GM18508 (cell line): Measurements from ENCODE around the gene ATG4B.
"Not testable (repeated sequence)": the region's sequence is repeated elsewhere in the genome, so short reads cannot be mapped to it uniquely, and the experiment has no call there.

Experiments used
- ATAC-seq: cut with Tn5 transposase; IDR thresholded peaks from one replicate; pipeline ENCODE4 v1.9.1; 2021; ENCODE audit warnings: moderate number of reproducible peaks; ENCODE audit not compliant: insufficient read depth, unreplicated experiment

ATG4B gene

DNA sequence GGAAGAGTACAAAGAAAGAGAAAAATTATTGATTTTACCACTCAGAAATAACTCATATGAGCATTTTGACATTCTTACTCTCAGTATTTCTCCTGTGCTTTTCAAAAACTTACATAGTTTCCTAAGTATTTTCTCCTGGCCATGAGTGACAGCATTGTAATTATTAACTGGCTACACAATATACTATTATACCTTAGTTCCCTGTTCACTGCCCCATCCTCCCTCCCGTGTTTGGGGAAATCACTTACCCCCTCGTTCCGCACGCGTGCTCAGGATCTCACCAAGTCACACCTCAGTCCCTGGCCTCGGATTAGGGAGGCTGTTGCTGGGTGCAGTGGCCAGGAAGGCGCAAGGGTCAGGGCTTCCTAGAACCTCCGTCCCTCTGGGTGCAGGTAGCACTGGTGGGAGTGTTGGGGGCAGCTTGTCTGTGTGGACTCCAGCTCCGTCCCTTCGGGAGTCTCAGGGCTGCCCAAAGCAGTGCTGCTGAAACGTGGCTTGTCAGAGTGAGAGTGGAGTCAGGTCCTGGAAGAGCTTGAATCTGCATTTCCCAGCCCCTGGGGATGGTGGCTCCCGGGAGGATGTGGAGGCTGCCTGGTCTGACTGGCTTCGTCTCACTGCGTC, 23.2 kb downstream of the ATG4B start:
- ATAC-seq, result no peak

DNA sequence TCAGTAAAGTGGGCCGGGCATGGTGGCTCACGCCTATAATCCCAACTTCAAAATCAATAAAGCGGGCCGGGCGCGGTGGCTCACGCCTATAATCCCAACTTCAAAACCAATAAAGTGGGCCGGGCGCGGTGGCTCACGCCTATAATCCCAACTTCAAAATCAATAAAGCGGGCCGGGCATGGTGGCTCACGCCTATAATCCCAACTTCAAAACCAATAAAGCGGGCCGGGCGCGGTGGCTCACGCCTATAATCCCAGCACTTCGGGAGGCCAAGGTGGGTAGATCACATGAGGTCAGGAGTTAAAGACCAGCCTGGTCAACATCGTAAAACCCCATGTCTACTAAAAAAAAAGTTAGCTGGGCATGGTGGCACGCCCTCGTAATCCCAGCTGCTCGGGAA, 25.2 kb downstream of the ATG4B start:
- ATAC-seq, result not testable (repeated sequence)

DNA sequence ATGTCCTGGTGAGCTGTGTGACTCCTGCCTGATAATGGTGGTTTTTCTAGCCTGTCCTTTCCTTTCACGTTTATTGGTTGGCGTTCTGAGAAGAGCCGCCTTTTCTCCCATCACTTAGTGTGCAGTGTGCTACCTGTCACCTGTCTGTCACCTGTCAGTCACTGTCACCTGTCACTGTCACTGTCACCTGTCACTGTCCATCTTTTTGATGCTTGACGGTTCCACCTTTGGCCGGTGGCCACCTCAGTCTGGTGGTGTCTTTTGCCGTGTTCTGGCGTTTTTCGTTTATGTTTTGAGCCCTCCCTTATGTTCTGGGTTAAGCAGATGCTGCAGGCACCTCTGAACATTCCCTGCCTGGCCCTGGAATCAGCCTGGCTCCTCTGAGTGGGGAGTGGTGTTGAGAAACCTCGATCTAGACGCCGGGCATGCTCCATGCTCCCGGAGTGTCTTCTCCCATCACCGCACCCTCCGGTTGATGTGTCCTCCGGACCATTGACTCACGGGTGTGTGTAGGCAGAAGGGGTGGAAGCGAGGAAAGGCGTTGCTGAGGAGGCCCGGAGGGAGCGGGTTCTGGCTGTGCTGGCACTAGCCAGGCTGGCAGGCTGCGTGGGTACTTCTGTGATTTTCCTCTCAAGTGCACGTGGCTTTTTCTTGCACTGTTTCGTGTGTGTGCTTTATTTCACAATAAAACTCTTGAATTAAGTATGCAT, 28.4 kb downstream of the ATG4B start:
- ATAC-seq, result no peak

DNA sequence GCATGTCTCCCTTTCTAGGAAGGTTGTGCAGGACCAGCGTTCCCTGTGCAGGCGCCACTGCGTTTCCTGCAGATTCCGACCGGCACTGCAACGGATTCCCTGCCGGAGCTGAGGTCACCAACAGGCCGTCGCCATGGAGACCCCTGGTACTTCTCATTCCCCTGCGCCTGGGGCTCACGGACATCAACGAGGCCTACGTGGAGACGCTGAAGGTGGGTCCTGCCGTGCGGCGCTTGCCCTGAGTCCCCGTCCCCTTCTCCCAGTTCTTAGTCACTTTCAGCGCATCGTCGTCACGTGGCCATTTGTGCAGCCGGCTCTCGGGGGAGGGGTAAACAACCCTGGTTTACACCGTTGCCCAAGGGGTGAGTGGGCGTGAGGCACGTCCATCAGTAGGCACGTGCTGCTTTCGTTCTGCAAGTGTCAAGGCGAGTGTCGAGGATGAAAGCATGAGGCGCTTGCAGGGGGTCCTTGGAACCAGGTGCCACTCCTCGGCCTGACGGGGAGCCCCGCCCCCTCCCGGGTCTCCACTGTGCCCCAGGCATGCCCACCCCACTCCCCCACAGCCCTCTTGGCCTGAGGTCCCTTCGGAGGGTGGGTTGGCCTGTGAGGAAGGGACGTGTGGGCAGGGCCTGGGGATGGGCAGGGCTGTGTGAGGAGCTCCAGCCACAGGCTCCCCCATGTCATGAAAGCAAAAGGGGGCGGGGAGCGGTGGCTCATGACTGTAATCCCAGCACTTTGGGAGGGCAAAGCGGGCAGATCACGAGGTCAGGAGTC, 29.3 kb downstream of the ATG4B start:
- ATAC-seq, result no peak

DNA sequence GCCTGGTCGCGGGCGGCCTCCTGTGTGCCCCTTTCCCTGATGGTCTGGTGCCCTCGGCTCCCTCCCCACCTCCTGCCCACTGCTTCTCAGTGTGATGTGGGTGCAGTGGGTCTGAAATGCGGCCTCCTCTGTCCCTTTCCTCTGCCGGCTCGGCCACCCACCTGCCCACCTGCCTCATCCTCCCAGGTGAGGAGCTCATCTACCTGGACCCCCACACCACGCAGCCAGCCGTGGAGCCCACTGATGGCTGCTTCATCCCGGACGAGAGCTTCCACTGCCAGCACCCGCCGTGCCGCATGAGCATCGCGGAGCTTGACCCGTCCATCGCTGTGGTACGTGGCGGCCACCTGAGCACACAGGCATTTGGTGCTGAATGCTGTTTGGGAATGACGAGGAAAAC, 30.9 kb downstream of the ATG4B start:
- ATAC-seq, result no peak

DNA sequence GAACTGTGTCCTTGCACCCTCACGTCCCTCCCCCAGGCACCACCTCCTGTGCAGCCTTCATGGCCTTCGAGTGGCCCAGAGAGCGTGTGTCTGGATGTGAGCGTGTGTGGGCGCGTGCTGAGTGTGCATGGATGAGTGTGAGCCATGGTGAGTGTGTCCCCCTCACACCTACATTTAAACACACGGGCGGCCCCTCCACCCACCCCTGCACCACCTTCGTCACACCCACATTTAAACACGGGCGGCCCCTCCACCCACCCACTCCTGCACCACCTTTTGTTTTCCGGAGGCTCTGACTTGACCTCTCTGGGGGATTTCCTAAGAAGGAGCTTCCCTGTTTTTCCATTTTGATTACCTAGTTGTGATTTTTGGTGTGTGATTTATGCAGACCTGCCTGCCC, 31.3 kb downstream of the ATG4B start:
- no peak for ATAC-seq

DNA sequence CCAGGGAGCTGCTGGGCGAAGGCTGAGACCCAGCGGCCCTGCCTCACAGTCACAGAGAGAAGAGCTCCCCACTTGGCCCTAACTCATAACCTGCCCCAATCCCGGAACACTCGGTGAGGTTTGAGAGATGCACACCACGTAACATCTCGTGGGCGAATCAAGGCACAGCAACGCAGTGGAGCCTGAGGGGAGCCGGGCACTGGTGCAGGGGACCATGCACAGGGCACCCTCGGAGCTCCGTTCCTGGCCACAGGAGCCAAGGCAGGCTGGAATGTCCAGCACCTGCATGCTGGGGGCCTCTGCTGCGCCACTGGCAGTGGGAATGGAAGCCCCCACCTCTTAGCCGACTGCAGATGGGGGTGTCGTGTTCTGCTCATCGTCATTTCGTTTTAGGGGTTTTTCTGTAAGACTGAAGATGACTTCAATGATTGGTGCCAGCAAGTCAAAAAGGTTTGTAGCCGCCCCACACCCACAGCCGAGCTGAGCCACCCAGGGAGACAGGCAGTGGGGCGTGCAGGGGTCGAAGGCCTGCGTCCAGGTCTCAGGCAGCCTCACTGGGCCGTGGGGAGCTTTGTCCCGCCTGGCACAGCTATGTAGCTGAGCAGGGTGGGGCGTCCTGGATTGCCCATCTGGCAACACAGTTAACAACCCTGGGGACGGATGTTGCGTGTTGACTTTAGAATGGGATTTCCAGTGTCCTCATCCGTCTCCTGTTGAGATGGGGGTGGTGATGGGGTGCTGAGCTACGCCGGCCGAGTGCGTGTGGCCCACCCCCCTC, 33.0 kb downstream of the ATG4B start:
- no peak for ATAC-seq

DNA sequence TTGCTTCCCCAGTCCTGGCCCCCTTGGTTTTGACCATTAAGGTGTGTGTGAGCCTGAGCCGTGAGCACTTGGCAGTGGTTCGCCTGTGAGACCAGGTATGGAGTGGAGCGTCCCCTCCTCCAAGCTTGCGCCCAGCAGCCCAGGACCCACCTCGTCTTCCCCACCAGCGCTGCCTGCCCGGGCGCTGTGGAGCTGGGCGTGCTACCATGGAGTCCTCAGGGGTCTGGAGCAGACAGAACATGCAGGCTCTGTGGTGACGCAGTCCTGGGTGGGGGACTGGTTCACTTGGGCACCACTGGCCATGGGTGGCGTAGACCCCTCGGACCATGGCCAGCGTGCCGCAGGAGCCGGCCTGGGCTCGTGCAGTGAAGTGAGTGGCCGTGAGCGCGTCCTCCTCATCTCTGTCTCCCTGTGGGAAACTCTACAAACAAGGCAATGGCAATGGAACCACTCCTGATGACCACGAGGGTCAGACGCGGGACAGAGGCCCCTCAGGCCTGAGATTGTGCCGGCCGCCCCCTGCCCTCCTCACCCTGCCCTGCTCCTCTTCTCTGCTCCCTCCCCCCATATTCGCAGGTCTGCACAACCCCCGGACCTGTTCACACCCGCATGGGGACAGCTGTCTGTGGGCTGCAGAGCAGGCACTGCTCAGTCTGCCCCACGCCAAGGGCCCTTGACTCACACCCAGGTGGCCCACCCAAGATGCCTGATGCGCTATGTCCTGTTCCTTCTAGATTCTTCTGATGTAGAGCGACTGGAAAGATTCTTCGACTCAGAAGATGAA, 34.2 kb downstream of the ATG4B start:
- no peak for ATAC-seq

DNA sequence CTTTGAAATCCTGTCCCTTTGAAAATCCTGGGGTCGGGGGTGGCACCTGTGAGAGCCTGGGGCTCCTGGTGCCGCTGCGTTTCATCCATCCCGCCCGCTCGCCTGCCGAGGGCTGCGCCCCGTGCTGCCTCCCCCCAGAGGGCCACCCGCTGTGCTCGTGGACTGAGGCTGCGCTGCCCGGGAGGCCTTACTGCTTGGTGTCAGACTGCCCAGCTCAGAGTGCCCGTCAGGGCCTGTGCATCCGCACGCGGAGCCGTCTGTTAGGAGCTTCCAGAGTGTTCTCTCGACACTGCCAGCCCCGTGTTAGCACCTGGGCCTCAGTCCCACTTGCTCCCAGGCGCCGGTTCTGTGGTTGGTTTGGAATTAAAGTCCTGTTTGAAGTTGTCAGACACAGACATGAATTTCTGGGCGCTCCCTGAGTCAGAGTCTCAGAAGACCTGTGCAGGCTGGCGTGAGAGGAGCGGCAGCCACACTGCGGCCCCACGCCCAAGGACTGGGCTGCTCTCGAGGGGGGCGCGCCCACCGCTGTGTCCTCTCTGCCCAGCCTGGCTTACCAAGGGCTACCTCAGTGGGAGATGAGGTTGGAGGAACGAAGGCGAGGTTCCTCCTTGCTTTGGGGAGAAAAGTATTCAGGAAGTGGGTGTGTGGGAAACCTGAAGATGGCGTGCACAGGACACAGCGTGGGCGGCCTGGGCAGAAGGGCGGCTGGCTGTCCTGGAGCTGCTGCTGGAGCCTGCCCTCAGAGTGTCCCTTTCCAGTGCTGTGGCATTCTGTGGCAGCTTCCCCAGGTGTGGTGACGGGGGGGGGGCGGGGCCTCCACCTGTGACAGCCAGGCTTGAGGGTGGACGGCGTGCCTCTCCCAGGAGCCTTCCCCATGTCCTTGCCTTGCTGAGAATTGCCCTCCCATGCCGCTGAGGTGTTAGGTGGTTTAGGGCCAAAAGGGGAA, 35.0 kb downstream of the ATG4B start:
- no peak for ATAC-seq

DNA sequence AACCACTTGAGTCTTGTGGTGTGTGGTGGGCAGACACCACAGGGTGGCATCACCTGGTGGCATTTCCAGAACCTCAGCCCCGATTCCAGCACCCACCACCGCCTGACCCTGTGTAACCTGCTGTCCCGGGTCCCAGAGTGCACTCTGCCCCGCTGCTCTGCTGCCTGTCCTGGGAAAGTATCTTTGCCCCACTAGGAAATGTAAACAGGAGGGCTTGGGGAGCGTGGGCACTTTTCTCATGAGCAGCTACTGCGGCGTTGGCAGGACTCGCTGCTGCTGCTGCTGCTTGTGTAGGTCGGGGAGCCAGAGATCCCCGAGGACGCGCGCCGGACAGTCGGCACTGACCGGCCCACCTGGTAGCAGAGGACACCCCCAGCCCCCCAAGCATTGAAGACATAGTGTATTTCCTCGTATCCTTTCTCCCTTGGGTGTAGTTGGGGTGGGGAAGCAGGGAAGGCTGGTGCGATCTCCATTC, 35.7 kb downstream of the ATG4B start:
- ATAC-seq, result no peak

DNA sequence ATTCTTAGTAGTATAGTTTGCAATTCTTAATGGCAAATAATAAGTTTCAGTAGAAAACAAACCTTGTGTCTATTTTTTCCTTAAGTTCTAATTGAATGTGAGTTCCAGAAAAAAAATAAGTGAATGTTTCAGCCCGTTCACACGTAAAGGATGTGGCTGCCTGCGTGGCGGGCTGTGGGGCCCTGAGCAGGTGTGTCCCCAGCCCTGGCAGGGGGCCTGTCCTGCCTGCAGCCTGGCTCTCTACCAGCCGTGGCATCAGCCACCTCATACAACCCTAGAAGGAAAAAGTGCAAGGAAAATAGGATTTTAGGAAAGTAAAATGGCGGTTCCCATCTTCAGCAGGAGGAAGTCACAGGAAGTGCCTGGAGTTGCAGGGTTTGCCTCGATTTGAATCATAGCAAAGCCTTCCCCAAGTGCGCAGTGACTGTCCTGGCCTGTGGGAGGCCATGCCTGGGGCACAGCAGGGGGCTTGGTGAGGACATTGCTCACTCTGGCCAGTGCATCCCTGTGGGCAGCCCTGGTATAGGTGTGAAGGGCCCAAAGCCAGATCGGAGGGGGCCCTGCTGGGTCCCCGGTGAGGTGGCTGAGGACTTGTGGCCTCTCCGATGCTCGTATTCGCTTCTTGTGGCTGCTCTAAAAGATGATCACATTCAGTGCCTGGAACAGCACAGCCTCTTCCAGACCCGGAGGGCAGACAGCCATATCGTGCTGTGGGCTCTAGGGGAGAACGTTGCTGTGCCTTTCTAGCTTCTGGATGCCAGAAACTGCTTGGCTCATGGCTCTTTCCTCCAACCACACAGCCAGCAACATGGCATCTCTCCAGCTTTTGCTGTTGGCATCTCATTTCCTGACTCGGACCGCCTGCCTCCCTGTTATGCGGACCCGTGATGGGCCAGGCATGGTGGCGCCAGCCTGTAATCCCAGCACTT, 36.6 kb downstream of the ATG4B start:
- no peak for ATAC-seq

DNA sequence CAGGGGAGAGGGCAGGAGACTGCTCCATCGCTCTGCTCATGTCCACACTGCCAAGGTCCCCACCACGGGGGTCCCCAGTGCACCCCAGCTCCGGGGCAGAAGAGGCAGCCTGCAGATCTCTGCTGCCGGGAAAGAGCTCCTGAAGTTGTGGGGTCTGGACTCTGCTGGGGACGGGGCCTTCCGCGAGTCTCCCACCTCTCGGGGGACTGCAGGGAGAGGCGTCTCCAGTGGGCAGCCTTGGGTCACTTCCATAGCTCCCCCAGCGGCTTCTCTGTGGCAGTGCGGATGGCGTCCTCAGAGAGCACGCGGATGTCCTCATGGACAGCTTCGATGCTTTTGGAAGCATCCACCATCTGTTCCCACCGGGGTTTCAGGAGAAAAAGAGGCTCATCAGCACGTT, 38.4 kb downstream of the ATG4B start:
- no peak for ATAC-seq

DNA sequence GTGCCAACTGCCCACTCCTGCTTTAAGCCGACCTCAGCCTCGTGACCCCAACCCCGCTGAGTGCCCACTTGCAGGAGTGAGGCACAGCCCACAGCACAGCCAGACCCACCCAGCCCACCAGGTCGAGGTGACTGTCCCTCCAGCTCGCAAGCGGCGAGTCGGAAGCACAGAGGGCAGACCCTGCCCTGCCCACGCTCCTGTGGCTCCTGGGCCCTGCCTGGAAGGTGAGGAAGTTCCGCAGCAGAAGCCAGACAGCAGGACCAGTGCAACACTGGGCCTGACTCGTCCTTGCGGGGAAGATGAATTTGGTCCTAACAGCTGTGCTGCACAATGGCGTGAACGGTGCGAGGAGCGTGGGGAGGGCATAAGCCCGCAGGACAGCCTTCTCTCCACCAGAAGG, 39.2 kb downstream of the ATG4B start:
- ATAC-seq, result no peak

DNA sequence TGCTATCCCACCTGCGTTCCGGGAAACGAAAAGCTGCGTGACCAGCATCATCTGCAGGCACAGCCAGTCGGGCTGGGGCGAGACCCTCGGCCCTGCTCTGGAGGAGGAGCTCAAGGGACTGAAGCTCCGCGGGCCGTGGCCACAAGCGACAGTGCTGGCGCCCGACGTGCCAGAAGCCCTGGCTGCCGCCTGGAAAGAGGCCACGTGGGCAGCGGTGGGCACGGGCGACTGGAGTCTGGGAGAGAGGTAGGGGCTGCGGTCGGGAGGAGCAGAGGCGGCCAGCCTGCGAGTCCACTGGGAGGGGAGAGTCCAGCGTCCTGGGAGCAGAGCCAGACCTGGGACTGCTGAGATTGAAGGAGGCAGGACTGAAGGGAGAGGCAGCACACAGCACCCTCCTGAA, 39.9 kb downstream of the ATG4B start:
- no peak for ATAC-seq

DNA sequence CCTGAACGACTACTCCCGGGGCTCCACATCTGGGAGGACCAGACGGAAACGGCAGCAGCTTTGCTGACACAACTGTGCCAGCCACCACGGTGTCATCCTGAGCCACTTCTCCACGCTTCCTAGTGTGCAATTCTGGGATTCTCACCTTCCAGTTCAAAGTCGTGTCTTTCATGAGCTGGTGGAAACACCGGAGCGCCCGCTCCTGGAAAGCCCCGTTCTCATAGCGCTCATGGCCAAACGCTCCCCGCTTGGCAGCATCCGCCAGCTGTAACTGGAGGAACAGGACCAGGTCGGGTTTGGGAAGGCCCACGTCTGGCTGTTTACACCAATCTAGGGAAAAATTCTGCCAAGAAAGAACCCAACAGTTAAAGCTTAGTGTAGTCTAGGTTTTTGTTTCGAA, 40.8 kb downstream of the ATG4B start:
- no peak for ATAC-seq

DNA sequence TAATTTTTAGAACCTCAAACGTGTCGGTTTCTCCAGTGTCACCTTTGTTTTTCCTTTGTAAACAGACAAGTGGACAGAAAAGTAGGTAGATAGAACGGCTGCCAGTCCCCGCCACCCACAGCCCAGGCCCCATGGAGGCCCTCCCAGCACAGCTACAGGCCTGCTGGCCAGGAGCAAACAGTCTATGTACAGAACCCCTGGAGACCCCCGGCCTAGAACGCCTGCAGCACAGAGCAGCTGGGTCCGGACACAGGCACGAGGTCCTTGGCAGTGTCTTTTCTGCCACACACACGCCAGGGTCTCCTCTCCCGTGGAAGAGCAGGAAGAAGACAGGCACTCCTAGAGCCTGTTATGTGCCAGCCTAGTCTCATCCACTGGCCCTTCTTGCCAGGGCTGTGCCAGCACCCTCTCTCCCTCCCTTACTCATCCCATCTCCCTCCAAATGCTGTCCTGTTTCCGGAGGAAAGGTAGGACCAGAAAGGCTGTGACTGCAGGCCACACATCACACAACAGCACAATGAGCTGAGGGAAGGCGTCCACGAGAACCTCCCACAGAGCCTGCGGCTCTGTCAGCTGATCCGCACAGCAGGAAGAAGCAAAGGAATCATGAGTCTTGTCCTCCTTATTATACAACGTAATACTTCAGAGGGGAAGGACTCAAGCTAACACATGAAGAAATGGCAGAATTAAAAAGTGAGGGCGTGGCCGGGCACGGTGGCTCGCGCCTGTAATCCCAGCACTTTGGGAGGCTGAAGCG, 41.5 kb downstream of the ATG4B start:
- no peak for ATAC-seq

DNA sequence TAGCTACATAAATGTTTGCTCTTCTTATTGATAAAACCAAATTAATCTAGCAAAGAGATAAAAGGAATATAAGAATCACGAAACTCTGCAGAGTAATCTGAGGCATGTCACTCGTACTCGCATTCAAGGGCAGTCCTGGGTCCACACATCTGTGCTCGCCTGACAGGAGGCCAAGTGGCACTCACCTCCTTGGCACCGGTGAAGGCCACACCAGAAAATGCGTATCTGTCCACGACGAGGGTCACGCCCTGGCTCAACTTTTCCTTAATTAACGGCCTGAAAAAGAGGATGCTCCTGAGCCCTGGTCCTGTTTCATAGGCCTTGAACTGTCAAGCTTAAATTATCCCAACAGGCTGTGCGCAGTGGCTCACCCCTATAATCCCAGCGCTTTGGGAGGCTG, 42.6 kb downstream of the ATG4B start:
- ATAC-seq, result no peak
